ACHN (cell line): Measurements from ENCODE around the gene DUS1L.

ENCODE experiments used
- DNase-seq: peaks from one replicate; pipeline ENCODE4 v3.0.0-alpha.2; 2015
- in situ Hi-C: cut with HindIII; loops from 2 replicates; pipeline ENCODE4 v1.10.0; 2017; ENCODE audit warnings: low sequenced_read_pairs, low pct_ligation_motif_present, low pct_unique_long_range_greater_than_20kb

The DUS1L gene

DNA sequence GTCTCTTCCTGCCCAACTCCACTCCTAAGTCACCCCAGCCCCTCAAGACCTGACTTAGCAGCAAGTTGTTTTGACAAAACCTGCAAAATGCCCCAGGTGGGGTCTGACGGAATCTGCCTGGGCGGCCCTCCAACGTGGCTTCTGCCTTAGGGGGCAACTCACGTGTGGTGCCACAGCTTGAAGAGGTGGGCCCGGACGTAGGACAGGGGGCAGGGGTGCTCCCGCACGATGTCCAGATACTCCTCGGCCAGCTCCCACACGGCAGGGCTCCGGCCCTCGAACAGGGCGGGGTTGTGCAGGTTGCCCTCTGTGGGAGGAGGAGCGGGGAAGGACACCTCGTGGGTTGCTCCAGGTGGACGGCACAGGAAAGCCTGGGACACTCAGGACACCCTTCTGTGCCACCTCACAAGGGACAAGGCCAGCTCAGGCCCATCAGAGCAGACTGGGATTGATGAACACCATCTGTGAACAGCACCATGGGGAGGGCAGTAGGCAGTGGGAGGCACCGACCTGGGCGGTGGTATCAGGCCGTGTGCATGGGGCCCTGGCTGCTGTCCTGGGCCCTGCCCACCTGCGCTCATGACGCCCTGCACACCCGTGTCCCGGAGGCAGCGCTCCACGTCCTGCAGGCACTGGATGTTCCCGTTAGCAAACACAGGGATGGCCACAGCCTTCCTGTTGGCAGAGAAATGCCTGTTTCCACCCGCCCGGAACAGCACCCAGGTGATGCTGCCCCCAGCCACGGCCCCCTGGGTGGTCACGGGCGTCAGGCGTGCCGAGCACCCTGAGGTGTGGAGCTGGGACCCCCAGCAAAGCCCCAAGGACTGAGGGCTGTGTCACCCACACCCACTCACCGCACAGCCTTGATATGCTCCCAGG lies 4.3 kb downstream of the DUS1L start:
- DNase-seq: no peak
- in situ Hi-C loops: no loop called here

DNA sequence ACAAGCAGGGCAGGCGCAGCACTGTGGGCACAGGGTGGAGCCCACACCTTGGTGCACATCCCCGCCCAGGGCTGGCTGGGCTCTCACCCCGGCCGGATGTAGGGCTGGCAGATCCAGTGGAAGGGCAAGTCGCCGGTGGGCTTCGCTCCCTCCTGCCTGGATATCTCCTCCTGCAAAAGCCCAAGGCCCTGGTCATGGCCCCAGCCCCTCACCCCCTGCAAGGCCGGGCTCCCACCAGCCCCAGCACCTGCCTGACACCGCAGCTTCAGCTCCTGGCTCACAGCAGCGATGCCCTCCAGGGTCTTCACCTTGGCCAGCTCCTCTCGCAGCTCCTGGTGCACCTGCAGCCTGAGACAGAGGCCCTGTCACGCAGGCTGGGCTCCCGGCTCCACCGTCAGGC lies 5.0 kb downstream of the DUS1L start:
- no peak for DNase-seq
- in situ Hi-C loops: no loop called here

DNA sequence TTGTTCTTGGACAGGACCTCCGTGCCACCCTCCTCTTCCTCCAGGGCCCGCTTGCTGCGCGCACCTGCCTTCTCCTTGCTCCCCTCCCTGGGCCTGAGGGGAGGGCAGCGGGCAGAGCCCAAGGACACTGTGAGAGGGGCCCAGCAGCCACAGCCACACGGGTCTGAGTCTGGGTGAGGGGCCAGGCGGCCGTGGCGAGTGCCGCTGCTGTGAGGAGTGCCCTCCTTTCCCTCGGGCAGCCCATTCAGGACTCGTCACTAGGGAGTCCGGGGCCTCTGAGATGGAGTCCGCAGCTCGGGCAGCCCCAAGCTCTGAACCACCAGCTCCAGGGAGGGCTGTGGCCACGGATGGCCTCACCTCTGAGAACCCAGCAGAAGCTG lies 5.6 kb downstream of the DUS1L start:
- in situ Hi-C loops: no loop called here
- no peak for DNase-seq

DNA sequence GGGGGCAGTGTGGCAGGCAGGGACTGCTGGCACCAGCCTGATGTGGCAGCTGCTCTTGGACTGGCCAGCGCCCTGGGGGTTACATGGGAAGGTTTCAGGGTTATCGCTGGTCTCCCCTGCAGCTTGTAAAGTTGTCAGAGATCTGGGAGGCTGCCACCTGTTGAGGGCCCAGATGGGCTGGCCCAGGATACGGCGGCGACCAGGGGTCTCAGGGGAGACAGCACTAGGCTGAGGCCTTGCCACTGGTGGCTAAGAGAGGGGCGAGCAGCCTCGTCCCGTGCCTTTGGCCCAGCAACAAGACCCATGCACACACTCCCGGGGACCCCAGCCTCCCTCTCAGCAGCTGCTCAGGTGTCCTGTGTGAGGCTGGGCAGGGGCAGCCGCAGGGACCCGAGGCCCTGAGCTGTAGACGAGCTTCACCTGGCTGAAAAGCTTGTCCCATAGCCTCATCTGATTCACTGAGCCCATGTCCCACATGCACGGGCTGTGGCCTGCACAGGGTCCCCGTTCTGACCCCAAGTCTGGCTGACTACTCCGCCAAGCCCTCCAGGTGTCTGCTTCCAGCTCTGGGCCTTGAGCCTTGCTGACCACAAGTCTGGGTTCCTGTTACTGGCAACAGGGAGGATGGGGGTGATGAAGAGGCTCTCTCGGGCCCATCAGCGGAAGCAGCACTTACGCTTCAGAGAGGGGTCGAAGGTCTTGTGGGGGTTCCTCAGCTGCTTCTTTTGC lies 6.2 kb downstream of the DUS1L start:
- in situ Hi-C loops: no loop called here
- no peak for DNase-seq

DNA sequence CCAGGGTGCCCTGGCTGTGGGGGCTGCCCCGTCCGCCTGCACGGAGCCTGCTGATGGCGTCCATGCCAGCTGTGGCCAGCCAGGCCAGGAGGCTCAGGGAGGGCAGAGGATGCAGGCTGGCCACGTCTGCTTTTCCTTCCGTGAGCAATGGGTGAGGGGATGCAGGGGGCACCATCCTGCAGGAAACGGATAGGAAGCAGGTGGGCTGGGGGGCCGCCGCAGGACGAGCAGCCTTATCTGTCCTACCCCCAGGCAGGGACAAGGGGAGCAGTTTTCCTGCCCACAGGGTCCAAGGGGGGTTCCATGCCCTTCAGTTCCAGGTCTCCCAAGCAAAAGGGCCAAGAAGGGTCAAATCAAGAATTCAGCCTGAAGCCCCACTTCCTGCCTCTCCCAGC lies 6.8 kb downstream of the DUS1L start:
- in situ Hi-C loops: no loop called here

DNA sequence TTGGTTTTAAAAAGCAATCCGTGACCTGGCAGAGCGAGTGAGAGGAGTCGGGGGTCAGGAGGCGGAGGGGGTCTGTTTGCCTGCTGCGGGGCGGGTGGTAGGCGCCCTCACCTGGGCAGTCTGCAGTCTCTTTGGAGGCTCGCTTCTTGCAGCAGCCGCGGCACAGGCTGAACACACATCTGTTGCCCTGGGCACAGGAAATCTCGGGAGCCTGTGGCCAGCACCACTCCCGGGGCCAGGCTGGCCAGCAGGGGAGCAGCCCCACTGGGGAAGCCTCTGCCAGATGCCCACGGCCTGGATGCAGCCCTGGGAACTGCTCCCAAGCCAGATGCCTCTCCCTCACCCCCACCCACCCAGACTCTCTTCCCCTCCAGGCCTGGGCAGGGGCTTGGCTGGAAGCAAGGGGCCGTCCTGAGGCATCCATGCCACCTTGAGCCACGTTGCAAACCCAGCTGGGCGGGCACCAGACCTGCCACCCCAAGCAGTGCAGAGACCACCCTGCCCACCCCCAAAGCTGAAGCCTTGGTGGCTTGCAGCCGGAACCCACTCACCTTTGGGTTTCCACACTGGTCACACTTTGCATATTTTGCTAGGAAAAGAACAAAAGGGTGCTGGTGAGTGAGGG lies 7.3 kb downstream of the DUS1L start:
- in situ Hi-C loops: no loop called here
- DNase-seq: no peak

More for the DNA sequence above, 6.8 kb downstream of the DUS1L start:
- no peak for DNase-seq

DNA sequence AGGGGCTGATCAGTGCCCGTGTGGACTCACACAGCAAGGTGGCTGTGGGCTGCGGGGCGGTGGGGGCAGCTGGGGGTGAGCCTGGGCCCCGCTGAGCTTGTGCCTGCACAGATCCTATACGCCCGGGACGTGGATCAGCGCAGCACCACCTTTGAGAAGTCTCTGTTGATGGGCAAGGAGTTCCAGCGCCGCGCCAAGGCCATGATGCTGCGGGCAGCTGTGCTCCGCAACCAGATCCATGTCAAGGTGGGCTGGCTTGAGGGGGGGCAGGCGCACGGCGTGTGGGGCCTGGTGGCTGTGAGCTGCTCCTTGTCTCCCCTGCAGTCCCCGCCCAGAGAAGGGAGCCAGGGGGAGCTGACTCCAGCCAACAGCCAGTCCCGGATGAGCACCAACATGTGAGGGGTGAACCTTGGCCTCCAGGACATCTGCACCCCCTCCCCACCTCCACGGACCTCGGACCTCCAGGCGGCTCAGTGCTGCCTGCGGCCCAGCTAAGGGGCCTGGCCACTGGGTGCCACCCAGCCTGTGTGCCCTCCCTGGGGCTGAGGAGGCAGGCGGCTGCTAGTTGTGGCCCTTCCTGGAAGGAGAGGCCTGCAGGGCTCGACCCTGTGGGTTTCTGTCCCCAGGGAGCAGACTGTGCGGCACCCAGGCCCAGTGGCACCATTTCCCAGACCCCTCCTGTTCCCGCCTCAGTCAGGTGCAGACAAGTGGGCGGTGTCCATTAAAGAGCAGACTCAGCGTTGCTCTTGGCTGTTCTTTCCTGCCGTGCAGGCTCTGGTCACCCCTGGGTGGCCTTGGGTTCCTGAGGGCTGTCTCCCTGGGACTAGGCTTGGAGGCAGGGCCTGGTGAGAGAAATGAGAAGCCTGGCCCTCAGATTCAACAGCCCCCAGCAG lies 8.6 kb downstream of the DUS1L start:
- DNase-seq: no peak
- in situ Hi-C loops: no loop called here

DNA sequence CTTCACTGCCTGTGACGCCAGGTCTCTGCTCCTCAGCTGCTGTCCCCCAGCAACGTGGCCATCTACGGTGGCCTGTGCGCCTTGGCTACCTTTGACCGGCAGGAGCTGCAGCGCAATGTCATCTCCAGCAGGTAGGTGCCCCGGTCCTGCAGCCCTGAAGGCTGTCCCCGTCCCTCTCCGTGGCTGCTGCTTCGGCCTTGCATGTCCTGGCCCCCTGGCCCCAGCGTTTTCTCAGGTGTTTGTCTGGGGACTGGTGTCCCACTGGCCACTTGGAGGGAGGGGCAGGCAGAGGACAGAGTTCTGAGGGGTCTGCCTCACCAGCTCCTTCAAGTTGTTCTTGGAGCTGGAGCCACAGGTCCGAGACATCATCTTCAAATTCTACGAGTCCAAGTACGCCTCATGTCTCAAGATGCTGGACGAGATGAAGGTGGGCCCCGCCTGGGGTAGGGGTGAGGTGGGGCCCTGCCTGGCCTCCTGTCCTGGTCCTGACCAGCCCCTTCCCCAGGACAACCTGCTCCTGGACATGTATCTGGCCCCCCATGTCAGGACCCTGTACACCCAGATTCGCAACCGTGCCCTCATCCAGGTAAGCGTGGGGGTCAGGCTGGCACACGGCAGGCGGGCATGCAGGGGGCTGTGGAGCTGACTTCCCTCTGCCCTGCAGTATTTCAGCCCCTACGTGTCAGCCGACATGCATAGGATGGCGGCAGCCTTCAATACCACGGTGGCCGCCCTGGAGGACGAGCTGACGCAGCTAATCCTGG lies 9.5 kb downstream of the DUS1L start:
- DNase-seq: no peak
- in situ Hi-C loops: no loop called here

DNA sequence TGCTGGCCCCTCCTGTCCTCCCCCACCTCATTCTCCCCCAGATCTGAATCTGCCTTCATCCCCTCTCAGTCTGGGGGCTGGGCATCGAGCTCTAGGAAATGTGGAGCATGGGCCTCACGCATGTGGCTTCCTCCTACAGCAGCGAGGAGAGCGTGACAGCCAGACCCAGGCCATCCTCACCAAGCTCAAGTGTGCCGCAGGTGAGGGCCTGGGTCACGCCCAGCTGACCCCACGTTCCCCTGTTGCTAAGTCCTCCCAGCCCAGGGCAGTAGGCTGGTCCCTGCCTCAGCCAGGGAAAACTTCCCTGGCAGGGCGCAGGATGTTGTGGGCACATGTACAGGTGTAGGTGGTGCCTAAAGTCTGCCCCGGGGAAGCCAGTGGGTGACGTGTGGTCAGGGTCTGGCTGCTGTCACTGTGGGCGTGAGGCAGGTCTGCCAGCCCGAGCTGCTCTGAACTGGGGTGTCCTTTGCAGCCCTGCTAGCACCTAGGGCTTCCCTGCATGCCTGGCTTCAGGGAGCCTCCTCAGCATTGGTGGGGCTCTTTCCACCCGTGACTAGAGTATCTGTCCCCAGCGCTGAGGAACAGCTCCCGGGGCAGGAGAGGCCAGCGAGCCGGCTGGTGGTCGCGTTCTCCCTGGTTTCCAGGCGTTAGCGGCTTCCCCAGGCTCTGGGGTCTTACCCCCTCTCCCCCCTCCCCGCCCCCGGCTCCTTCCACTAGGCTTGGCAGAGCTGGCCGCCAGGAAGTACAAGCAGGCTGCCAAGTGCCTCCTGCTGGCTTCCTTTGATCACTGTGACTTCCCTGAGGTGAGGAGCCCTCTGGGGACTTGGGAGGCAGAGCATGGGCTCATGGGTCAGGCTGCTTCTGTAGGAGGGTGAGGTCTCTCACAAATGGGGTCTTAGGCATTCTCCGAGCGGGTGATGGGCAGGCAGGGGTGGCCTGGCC lies 10.3 kb downstream of the DUS1L start:
- in situ Hi-C loops: no loop called here
- no peak for DNase-seq

DNA sequence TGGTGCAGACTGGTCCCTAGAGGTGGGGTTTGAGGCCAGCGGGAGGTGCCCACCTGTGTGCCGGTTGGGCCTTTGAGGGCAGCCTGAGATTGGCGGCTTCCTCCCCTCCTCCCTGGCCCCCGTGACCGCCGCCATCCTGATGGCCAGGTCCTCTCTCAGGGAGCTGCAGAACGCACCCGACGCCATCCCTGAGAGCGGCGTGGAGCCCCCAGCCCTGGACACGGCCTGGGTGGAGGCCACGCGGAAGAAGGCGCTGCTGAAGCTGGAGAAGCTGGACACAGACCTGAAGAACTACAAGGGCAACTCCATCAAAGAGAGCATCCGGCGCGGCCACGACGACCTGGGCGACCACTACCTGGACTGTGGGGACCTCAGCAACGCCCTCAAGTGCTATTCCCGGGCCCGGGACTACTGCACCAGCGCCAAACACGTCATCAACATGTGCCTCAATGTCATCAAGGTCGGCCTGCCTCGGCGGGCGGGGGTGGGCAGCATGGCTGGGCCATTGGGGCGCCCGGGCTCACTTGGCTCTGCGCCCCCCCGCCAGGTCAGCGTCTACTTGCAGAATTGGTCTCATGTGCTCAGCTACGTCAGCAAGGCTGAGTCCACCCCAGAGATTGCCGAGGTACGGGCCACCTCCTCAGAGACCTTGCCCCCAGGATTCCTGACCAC lies 11.1 kb downstream of the DUS1L start:
- no peak for DNase-seq
- in situ Hi-C loops: no loop called here

DNA sequence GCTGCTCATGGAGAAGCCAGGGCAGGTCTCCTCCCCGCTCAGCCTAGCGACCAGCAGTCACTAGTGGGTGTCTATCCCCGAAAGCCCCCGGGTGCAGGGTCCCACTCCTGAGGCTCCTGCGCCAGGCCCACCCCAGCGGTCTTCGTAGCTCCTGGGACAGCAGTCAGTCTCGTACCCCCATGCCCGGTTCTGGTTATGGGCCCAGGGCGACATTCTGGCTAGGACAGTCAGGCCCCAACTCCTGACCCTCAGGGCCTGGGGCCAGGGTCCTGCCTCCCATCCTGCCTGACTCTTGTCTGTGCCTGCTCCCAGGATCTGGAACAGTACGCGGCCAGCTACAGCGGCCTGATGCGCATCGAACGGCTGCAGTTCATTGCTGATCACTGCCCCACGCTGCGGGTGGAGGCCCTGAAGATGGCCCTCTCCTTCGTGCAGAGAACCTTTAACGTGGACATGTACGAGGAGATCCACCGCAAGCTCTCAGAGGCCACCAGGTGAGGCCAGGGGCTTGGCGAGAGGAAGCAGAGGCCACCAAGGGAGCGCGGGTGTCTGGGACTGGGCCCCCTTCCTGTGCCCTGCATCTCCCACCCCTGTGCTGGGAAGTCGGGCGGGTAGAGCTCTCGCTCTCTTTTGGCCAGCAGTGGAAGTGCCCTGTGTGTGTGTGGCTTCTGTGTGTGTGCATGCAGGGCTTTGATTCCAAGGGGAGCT lies 11.9 kb downstream of the DUS1L start:
- DNase-seq: no peak
- in situ Hi-C loops: no loop called here

DNA sequence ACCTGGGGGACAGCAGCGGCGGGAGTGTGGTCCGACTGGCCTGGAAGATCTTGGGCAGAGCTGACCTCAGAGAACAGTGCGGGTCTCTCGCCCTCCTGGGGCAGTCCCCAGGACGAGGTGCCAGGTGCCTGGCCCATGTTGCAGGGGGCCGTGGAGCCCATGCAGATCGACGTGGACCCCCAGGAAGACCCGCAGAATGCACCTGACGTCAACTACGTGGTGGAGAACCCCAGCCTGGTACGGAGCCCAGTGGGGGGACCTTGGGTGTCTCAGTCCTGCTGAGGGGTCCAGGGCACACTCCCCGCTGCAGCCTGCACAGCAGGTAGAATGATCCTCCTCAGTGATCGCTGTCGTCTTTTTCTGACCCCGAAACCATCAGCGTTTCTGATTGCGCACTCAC lies 12.5 kb downstream of the DUS1L start:
- in situ Hi-C loops: no loop called here
- no peak for DNase-seq

DNA sequence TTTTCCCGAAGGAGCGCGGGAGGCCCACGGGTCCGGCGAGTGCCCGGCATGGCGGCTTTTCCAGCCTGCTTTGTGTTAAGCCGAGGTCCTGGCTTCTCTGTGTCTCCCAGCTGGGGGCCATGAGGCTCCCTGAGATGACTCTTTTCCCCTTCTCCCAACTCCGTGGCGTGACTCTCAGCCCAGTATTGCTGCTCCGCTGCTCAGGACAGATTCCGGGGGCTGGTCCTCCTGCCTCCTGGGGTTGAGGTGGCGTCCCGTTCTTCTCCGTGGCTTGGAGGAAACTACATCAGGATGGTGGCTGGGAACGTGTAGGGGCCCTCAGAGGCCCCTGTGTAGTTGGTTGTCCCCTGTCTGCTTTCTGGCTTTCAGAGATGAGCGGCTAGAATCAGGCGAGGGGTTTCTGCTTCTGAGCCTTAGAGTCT lies 13.0 kb downstream of the DUS1L start:
- in situ Hi-C loops: no loop called here
- DNase-seq: no peak

DNA sequence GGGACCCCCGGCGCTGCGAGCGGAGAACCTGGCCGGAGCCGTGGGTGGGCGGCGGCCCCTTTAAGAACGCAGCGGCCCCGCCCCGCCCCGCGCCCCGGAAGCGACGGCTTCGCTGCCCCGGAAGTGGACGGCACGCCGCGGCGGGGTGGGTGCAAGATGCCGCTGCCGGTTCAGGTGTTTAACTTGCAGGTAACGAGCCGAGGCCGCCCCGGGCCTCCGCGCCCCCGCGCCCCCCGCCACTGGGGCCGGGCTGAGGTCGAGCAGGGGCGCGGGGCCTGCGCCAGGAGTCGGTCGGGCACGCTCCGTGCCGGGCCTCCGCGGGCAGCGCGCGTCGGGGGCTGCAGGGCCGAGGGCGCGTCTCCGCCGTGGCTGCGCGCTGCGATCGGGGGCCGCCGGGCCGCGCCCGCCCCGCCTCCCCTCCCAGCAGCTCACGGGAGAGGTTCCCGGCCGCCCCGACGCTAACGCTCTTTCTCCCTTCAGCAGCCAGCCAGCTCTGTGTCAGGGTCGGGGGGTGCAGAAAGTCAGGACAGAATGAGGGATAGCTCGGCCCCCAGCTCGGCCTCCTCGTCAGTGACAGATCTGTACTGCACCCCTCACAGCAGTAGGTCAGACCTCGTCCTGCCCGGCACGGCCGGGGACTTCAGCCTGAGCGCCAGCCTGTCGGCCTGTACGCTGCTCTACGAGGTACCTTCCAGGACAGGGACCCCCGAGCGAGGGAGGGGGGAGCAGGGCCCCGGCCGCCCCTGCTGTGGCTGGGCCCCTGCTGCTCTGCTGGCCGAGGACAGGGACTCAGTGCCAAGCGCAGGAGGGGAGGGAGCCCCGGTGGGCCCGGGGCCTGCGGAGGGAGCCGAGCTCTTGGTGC lies 13.6 kb downstream of the DUS1L start, which contains the start of the genes GPS1 and RFNG:
Gene GPS1, plus strand, starts transcription at position 123 of the 862 bp plus-strand sequence. Its CDS starts 34 bp downstream, at position 157.
Gene RFNG, minus strand, starts transcription at position 36 of the 862 bp plus-strand sequence. CDS start 45 bp downstream, outside the sequence.
- in situ Hi-C loops: no loop called here
- DNase-seq: peak; percentile 63
